OCI-LY7 (cell line): Measurements from ENCODE around the gene SEBOX. TPM values are rescaled to one million over a fixed set of nuclear protein-coding genes. Genes with fewer than 3 reads are reported as not detected.

ENCODE experiments used
- BruUV-seq: library from RNA; stranded (reverse); fragments of 400-500 nt; replicated peaks from 2 replicates; lab custom pipeline; 2021; lab: Mats Ljungman, UMichigan
- CTCF ChIA-PET: fragments of 300-600 bp; sonication (Branson Sonifier 250); formaldehyde crosslinking; loops from one replicate; lab custom pipeline; 2022; ENCODE audit warnings: antibody characterized with exemption; ENCODE audit not compliant: unreplicated experiment; lab: Charles Lee
- POLR2A ChIA-PET: fragments of 300-600 bp; sonication (Branson Sonifier 250); formaldehyde crosslinking; loops from one replicate; lab custom pipeline; 2022; ENCODE audit warnings: antibody characterized with exemption; lab: Charles Lee
- DNase-seq: peaks from one replicate; pipeline ENCODE4 v3.0.0-alpha.2; 2015; ENCODE audit warnings: low spot score
- H2AFZ ChIP-seq: fragments of 200-600 bp; sonication (generic), shearing (Covaris generic); 2 replicates; pipeline ENCODE4 v1.6.1; 2014; ENCODE audit warnings: mild to moderate bottlenecking, antibody characterized with exemption, low read length, moderate library complexity
- H3K27ac ChIP-seq: fragments of 200-600 bp; sonication (generic); 2 replicates; pipeline ENCODE4 v1.5.1; 2014; ENCODE audit warnings: mixed run types, low read depth, mild to moderate bottlenecking, moderate library complexity, low read length, inconsistent platforms; ENCODE audit not compliant: poor library complexity, severe bottlenecking
- H3K36me3 ChIP-seq: fragments of 200-600 bp; sonication (generic); 2 replicates; pipeline ENCODE4 v1.6.1; 2014; ENCODE audit warnings: mild to moderate bottlenecking, antibody characterized with exemption, low read length, moderate library complexity, mixed read lengths; ENCODE audit not compliant: insufficient read depth
- H3K4me1 ChIP-seq: fragments of 200-600 bp; sonication (generic); 2 replicates; pipeline ENCODE4 v1.5.1; 2014; ENCODE audit warnings: mild to moderate bottlenecking, low read length; ENCODE audit not compliant: insufficient read depth, poor library complexity, severe bottlenecking
- H3K4me2 ChIP-seq: fragments of 200-600 bp; sonication (generic); 2 replicates; pipeline ENCODE4 v1.6.1; 2014; ENCODE audit warnings: mild to moderate bottlenecking, low read length
- H3K4me3 ChIP-seq: fragments of 200-600 bp; sonication (generic); 2 replicates; pipeline ENCODE4 v1.5.1; 2014; ENCODE audit warnings: mild to moderate bottlenecking, low read depth, low read length; ENCODE audit not compliant: poor library complexity, severe bottlenecking
- H3K79me2 ChIP-seq: fragments of 200-600 bp; sonication (generic); 2 replicates; pipeline ENCODE4 v1.6.1; 2016; ENCODE audit warnings: low read depth, mild to moderate bottlenecking, low read length, moderate library complexity, mixed read lengths; ENCODE audit not compliant: insufficient read depth
- H3K9me2 ChIP-seq: fragments of 200-600 bp; sonication (generic); 2 replicates; pipeline ENCODE4 v1.6.1; 2016; ENCODE audit warnings: mild to moderate bottlenecking, low read length, mixed read lengths; ENCODE audit not compliant: insufficient read depth
- H3K9me3 ChIP-seq: fragments of 200-600 bp; sonication (generic); 2 replicates; pipeline ENCODE4 v1.6.1; 2014; ENCODE audit warnings: mild to moderate bottlenecking, mixed run types, low read length, mixed read lengths
- H4K20me1 ChIP-seq: fragments of 200-600 bp; sonication (generic); 2 replicates; pipeline ENCODE4 v1.6.1; 2014; ENCODE audit warnings: mild to moderate bottlenecking, antibody characterized with exemption, low read length, moderate library complexity, mixed read lengths; ENCODE audit not compliant: insufficient read depth
- EZH2phosphoT487 ChIP-seq: fragments of 200-600 bp; sonication (generic); IDR thresholded peaks from 2 replicates; pipeline ENCODE4 v1.6.1; 2018; ENCODE audit warnings: low read depth, borderline replicate concordance, mild to moderate bottlenecking, mixed run types, antibody characterized with exemption, low read length, moderate library complexity, mixed read lengths
- intact Hi-C: fragments of 100-400 bp; cut with micrococcal nuclease; formaldehyde crosslinking; loops from one replicate; pipeline ENCODE4 v1.10.0; 2022; ENCODE audit not compliant: unreplicated experiment
- total RNA-seq, 2 experiments: library from RNA; depleted of rRNA in 1 of 2; stranded (reverse); fragments of >200 nt in 1 of 2; shearing (Covaris generic) in 1 of 2; gene quantifications; 2 replicates each; pipeline ENCODE4 v1.2.3, GENCODE V29; 2014 to 2022
- TF ChIP-seq, protein P1 (sequence below): fragments of 200-600 bp; sonication (generic); conservative IDR thresholded peaks from 2 replicates; pipeline ENCODE4 v1.5.1; 2014; ENCODE audit warnings: mild to moderate bottlenecking, antibody characterized with exemption, low read length, moderate library complexity, mixed read lengths

SEBOX gene
- total RNA-seq, 2 experiments from 2014 or later = not detected

DNA sequence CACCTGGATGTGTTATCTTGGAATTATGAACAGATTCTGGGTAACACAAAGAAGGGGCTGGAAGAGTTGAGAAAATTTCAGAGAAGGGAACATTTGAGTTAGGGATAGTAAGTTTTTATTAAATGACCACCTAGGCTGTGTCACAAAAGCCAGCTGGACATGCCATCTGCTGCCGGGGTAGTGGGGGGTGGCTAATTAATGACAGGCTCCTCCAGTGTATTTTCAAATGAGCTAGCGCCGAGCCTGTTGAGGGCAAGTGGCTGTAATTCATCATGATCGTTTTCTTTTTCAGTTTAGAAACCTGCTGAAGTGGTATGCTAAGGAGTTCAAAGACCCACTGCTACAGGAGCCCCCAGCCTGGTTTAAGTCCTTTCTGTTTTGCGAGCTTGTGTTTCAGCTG lies 39.8 kb downstream of the SEBOX start:
- no peak overlapping the region for H3K4me2 ChIP-seq
- intact Hi-C loops = no loop called here
- H3K79me2 ChIP-seq = peaks cover 58% of the 10 kb centered on the region

DNA sequence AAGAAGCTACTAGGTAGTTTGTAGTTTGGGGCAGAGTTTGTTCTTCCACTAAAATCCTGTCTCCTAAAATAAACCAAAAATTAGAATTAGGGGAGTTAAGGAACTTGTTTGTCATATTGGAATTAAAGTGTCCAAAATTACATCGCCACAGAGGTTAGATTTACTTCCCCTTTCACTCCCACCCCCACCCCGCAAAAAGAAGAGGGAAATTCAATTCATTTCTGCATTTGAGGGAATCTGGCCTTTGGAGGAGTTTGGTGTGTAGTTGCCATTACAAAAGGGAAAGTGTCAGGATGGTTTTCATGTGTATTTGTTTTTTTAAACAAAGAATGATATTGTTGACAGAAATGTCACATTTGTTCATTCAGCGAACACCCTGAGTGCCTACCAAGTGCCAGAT lies 40.2 kb downstream of the SEBOX start:
- Histone ChIP-seq H3K4me2 (no peak overlapping the region), H3K9me3 (no peaks in the 10 kb centered on the region), H3K4me1 (peaks cover 28% of the 10 kb centered on the region), H3K36me3 (peaks cover 86% of the 10 kb centered on the region), H2AFZ (no peak overlapping the region), H3K9me2 (no peaks in the 10 kb centered on the region), H3K79me2 (peaks cover 62% of the 10 kb centered on the region), H3K27ac (no peak overlapping the region), H3K4me3 (no peak overlapping the region), H4K20me1 (0 out of 2 replicates have a peak, but pooled peaks cover 7% of the 10 kb centered on the region)
- intact Hi-C loops = no loop called here
- no peak for DNase-seq
- ChIA-PET POLR2A (no interaction called here), CTCF (no interaction called here)
- no peak for TF ChIP-seq EZH2phosphoT487
- TF ChIP-seq, protein P1, sequence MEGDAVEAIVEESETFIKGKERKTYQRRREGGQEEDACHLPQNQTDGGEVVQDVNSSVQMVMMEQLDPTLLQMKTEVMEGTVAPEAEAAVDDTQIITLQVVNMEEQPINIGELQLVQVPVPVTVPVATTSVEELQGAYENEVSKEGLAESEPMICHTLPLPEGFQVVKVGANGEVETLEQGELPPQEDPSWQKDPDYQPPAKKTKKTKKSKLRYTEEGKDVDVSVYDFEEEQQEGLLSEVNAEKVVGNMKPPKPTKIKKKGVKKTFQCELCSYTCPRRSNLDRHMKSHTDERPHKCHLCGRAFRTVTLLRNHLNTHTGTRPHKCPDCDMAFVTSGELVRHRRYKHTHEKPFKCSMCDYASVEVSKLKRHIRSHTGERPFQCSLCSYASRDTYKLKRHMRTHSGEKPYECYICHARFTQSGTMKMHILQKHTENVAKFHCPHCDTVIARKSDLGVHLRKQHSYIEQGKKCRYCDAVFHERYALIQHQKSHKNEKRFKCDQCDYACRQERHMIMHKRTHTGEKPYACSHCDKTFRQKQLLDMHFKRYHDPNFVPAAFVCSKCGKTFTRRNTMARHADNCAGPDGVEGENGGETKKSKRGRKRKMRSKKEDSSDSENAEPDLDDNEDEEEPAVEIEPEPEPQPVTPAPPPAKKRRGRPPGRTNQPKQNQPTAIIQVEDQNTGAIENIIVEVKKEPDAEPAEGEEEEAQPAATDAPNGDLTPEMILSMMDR = no peak
- BruUV-seq = no TSS peak

More for the DNA sequence above, 39.8 kb downstream of the SEBOX start:
- Histone ChIP-seq H2AFZ (no peak overlapping the region), H3K9me3 (no peaks in the 10 kb centered on the region), H3K4me3 (no peak overlapping the region), H3K9me2 (no peaks in the 10 kb centered on the region), H4K20me1 (0 out of 2 replicates have a peak, but pooled peaks cover 7% of the 10 kb centered on the region), H3K27ac (no peak overlapping the region), H3K36me3 (peaks cover 85% of the 10 kb centered on the region), H3K4me1 (peaks cover 27% of the 10 kb centered on the region)
- BruUV-seq = no TSS peak
- DNase-seq = no peak
- CTCF ChIA-PET = no interaction called here
- no peak for TF ChIP-seq EZH2phosphoT487
- TF ChIP-seq, protein P1 = no peak
- POLR2A ChIA-PET = interaction anchor here (0.6 kb wide), 1 partner anchor 10 kb away, joined by 3 read pairs; the partner anchor contains the start of gene TNFAIP1

DNA sequence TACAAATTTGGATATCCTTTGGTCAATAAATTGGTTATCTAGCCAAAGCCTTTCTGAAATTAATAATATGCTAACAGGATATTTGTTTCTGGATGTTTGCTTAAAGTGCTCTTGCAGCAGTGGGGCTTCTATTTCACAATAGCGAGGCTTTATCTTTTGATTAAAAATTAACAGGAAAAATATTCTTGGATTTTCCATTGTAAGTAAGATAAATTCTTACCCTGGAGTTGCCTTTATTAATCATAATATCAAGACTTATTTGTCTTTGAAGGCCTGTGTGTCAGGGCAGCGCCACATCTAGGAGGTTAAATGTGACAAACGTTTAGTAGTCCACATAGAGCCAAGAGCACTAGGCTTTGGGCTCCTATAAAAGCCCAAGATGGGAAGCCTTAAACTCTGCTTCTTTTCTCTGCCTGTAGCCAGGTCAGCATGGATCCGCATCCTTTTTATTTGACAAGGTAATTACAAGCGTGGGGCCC lies 40.7 kb downstream of the SEBOX start:
- H3K9me3 ChIP-seq = no peaks in the 10 kb centered on the region
- POLR2A ChIA-PET = no interaction called here
- no peak overlapping the region for H3K4me3 ChIP-seq
- no peaks in the 10 kb centered on the region for H3K9me2 ChIP-seq
- DNase-seq = no peak
- H3K4me1 ChIP-seq = peaks cover 28% of the 10 kb centered on the region
- intact Hi-C loops = no loop called here
- peaks cover 67% of the 10 kb centered on the region for H3K79me2 ChIP-seq
- H3K4me2 ChIP-seq = no peak overlapping the region
- TF ChIP-seq, protein P1 = no peak
- no peak for TF ChIP-seq EZH2phosphoT487
- no peak overlapping the region for H2AFZ ChIP-seq
- peaks cover 83% of the 10 kb centered on the region for H3K36me3 ChIP-seq
- 0 out of 2 replicates have a peak, but pooled peaks cover 7% of the 10 kb centered on the region for H4K20me1 ChIP-seq
- CTCF ChIA-PET = no interaction called here
- H3K27ac ChIP-seq = no peak overlapping the region
- BruUV-seq = no TSS peak
